ENCODE measurements around the gene SUN2. TPM values are rescaled to one million over a fixed set of nuclear protein-coding genes. Genes with fewer than 3 reads are reported as not detected.

SUN2 gene
- total and polyA plus RNA-seq, 2 of the 4 experiments (the other 2 are of a cell fraction): 27.8 to 50.0 TPM

DNA sequence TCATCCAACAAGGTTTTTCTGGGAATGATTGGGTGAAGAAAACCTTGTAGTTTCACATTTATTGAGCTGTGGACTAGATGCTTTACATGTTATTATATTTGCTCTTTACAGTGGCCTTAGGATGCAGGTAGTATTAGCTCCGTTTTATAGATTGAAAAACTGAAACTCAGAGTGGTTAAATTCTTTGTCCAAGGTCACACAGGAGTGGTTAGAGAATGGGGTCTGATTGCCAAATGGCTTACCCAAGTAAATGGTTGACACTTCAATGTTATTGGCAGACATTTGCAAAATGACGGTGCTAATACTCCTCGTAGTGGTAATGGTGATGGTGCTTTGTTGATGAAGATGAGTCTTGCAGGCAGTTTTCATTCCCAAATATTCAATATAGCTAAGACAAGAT, 47.8 kb downstream of the SUN2 start:
- POLR2A ChIA-PET (ENCODE audit: unreplicated experiment): no interaction called here
- no peak overlapping the region for H3K4me3 ChIP-seq (ENCODE audit: insufficient read depth, low read depth, low read length)

More for the DNA sequence above, 47.8 kb downstream of the SUN2 start:
- Histone ChIP-seq H3K4me1 (ENCODE audit: control insufficient read depth, insufficient read depth, low read length) (peaks cover 4% of the 10 kb centered on the region; the same call in 1 of the 2 replicates), H4K91ac (ENCODE audit: insufficient read depth, low read depth, low read length) (no peak overlapping the region), H3K18ac (ENCODE audit: low read depth, low read length) (no peak overlapping the region), H3K9me3 (ENCODE audit: control insufficient read depth, insufficient read depth, low read length) (no peaks in the 10 kb centered on the region), H4K5ac (ENCODE audit: low read depth, low read length) (no peak overlapping the region), H3K27me3 (ENCODE audit: control insufficient read depth, insufficient read depth, low read length) (no peaks in the 10 kb centered on the region), H3K4me2 (ENCODE audit: low read depth, low read length) (no peak overlapping the region), H2AK5ac (ENCODE audit: low read depth, low read length) (no peak overlapping the region), H2BK5ac (ENCODE audit: low read depth, low read length, poor library complexity, severe bottlenecking) (no peak overlapping the region), H3K9me1 (ENCODE audit: insufficient read depth, low read length) (peaks cover 24% of the 10 kb centered on the region), H3K9ac (ENCODE audit: low read depth, low read length) (no peak overlapping the region), H4K8ac (ENCODE audit: low read depth in 2 of 2, low read length in 2 of 2) (no peak overlapping the region), H3K23ac (ENCODE audit: low read depth, low read length) (peak overlapping the region; percentile 55; the same call in 1 of the 2 replicates), H3K4ac (ENCODE audit: low read depth, low read length) (no peak overlapping the region), H2BK20ac (ENCODE audit: low read depth, low read length) (no peak overlapping the region), H4K20me1 (ENCODE audit: insufficient read depth, low read length) (peaks cover 62% of the 10 kb centered on the region), H2BK120ac (ENCODE audit: low read depth, low read length) (no peak overlapping the region), H3K79me1 (ENCODE audit: low read depth in 1 of 2, low read length in 2 of 2) (peaks cover 16 to 67% of the 10 kb centered on the region in 2 experiments; a peak in 2 of 4 replicates), H2AK9ac (replicated peaks; ENCODE audit: low read depth, low read length, poor library complexity) (no peak overlapping the region), H2BK15ac (ENCODE audit: low read depth, low read length) (no peak overlapping the region), H3K14ac (replicated peaks; ENCODE audit: low read depth, low read length) (no peak overlapping the region), H3K27ac (ENCODE audit: insufficient read depth, low read length) (no peak overlapping the region), H3K56ac (ENCODE audit: extremely low read depth, insufficient read depth, low read length) (no peak overlapping the region), H3K36me3 (ENCODE audit: control insufficient read depth, insufficient read depth, low read length) (peaks cover 3% of the 10 kb centered on the region), H2AFZ (replicated peaks; ENCODE audit: low read length, poor library complexity) (no peak overlapping the region)
- CTCF ChIA-PET: interaction anchor here (1.2 kb wide), 1 partner anchor 17 kb away, joined by 4 read pairs; no protein-coding TSS in a partner anchor
- dilution Hi-C loops (cut with HindIII; ENCODE audit: low sequenced_read_pairs, unreplicated experiment) (no loop called here), in situ Hi-C loops (cut with MboI; ENCODE audit: low sequenced_read_pairs) (no loop called here), intact Hi-C loops (cut with micrococcal nuclease) (loop anchor here (10.0 kb wide), 1 partner anchor 653 kb away; the partner anchor contains the start of gene PICK1)
- no TSS peak for BruUV-seq (replicated peaks)
- ATAC-seq (ENCODE audit: low read depth): no peak
- DNase-seq: no peak
- no CpG with 5 or more reads among the region's 3 CpGs for WGBS, 2 experiments (ENCODE audit: extremely low coverage in 2 of 2, insufficient read length in 1 of 2)
- TF ChIP-seq RFX5 (IDR thresholded peaks at IDR 0.05; ENCODE audit: low read depth, low read length) (no peak), MXI1 (IDR thresholded peaks at IDR 0.05; ENCODE audit: borderline replicate concordance, low read depth, low read length) (no peak), CEBPB (IDR thresholded peaks at IDR 0.05; ENCODE audit: low read depth, low read length) (no peak), RAD21 (IDR thresholded peaks at IDR 0.05; ENCODE audit: low read length) (no peak), POLR2A (IDR thresholded peaks at IDR 0.05; ENCODE audit: low read depth, low read length) (no peak), CTCF (conservative IDR thresholded peaks at IDR 0.05; ENCODE audit: low read depth, low read length) (no peak), BHLHE40 (IDR thresholded peaks at IDR 0.05; ENCODE audit: low read depth, low read length) (no peak), ELK1 (IDR thresholded peaks at IDR 0.05; ENCODE audit: borderline replicate concordance, low read depth, low read length) (no peak), RCOR1 (IDR thresholded peaks at IDR 0.05; ENCODE audit: insufficient replicate concordance, low read length) (no peak)
